Adrenal gland (tissue), 5 donors: ENCODE results near the gene DHRS3.

Experiments used
- CTCF ChIP-seq, 6 experiments: fragments of 450-650 bp in 4 of 6; fragments of 200-600 bp in 2 of 6; sonication (generic) in 1 of 6; IDR thresholded peaks; 1 replicate in 5 of 6; 2 replicates in 1 of 6; pipeline versions ENCODE4 v1.5.1 to v1.8.0; 2016 to 2021; ENCODE audit warnings: antibody characterized with exemption in 6 of 6, mild to moderate bottlenecking in 2 of 6, moderate library complexity in 1 of 6
- POLR2A ChIP-seq, 2 donors: fragments of 450-650 bp; IDR thresholded peaks; one replicate each; pipeline ENCODE4 v1.6.1; 2017; ENCODE audit warnings: antibody characterized with exemption in 2 of 2, mild to moderate bottlenecking in 2 of 2, moderate library complexity in 1 of 2
- donor health status: DM: no; HTN: no; CAD: no.

- no peak for TF ChIP-seq CTCF (IDR thresholded peaks at IDR 0.05)
- no peak for TF ChIP-seq POLR2A (IDR thresholded peaks at IDR 0.05)
Measured at GRCh38 chr1:12596007-12596821, 21.8 kb downstream of the DHRS3 start.
